ENCODE results near the gene GAS2.

The GAS2 gene

DNA sequence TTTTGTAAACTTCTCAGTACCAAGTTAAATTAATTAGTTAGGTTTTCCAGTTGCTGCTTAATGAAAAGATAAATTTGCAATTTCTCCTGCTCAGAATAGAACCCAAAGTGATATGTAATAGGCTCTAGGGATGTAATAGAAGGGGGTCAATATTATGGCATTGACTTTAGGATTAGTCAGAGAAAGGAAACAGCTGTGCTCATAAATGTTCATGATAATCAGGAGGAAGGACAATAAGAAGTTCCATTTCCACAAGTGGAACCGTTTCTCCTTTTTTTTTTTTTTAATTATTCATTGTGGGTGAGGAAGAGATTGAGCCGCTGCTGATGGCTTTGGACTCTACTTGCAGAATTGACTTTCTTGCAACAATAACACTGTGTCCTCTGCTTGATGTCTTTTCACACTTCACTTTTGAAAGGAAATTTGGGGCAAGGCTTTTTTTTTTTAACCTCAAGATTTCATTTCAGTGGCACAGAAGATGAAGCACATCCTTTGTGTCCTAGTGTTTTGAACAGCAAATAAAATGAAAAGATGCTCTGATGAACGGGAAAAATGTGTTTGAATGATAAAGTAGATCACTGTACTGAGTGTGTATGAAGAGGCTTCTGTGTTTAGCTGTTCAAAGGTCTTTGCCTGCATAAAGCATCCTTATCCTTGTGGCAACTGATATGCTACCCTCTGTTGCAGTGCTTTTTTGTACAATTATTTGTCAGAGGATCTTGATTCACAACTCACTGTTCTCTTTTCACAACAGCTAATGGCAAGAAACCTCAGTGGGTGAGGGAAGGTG is 62.4 kb downstream of the GAS2 start:
- no peak for DNase-seq

DNA sequence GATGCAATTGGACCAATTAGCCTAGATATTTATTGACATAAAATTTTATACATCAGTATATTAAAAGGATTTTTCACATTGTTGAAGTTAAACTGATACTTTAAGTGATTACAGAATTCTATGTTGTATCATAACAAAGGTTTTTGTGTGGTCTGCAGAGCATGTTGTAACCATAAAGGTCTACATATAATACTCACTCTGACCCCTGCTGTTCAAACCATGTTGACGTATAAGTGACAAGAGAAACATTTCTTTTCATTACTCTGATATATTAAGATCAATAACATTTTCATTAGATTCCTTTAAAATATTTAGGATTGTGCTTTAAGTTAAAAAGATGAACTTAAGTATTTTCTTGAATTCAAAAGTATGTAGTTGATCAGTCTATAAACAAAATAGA is 63.9 kb downstream of the GAS2 start:
- DNase-seq = peak in 1 of 2 donors; percentile 15

DNA sequence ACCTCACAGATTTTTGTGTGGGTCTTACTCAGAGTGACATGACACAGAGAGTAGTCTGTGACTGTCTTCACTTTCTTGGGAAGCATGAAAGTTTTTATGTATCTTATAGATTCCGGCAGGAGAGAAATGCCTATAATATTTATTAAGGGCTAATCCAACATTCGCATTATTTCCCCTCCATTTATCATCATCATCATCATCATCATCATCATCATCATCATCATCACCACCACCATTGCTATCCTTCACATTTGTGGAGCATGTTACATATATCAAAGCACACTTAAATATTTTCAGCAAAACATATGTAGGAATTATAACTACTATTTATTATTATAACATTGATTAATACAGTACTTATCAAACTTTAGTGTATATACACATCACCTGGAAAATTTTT is 66.2 kb downstream of the GAS2 start:
- no peak for DNase-seq

DNA sequence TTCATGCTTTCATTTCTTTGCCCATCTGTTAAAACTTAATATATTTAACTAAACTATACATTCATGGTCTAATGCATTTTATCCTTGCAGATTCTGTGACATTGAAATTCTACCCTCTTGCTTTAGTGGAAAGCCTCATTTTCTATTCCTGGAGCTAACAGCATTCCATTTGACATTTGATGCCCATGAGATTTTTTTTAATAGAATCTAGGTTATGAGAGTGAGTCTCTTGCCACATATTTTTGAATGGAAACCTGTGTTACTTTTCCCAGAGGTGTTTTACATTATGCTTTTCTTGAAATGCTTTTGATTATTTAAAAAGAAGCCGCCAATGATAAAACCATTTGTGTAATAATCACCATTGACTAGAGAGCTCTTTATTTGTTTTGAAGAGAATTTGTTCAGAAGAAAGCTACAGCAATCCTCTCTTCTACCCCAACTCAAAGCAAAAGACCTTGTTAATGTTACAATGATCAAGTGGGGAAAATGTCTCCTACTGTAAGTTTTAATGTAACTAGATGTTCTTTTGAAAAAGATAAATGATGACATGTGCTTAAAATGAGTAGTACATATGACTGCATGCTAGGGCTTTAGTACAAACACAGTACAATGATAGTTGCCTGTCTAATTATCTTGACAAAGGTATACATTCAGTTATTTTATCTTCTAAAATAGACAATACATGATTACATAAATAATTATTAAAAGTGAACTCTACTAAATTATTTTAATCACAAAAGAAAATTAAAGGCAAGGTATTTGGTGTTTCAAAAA is 67.3 kb downstream of the GAS2 start:
- no peak for DNase-seq

DNA sequence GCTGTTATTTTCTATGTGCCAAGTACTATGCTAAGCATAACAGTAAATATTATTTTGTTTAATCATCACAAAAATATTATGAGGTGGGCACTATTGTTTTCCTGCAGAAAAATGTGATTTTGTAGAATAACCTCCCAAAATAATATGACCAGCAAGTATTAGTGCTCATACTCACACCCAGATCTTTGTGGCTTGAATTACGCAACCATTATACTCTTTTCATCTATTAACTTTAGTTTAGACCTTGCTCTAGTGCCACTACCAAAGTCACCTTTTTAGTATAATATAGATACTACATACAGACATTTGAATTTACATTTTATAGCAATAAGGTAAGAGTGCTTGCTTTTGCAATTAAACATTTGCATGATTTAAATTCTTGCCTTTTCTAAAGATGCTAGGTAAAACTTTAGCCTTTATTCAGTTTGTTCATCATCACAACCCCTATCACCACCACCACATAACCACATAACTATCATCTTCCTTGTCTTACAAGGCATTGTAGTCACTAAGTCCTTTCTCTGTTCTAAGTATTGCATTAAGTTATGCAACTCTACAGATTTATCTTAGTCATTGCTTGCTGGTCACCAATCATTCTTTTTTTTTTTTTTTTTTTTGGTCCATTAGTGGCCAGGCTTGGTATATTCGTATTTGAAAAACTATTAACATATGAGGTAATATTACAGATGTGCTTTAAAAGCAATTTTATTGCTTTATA is 68.4 kb downstream of the GAS2 start:
- no peak for DNase-seq

DNA sequence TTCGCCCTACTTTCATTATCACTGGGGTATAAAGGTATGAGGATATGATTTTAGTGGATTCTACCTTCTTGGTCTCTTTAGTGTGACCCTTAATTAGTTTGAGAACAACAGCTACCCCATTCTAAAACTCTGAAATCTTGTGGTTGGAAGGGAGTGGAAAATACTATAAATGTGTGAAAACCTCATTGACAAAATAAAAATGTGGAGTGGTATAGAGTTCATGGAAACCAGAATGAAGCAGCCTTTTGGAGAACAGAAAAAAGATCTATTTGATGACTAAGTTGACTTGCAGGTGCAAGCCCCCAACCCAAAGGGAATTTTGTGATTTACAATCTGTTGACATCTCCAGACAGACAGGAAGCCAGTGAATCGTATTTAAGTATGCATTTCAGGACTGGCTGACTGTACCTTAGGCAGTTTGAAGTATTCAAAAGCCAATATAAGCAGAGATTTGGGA is 75.8 kb downstream of the GAS2 start:
- DNase-seq = no peak

DNA sequence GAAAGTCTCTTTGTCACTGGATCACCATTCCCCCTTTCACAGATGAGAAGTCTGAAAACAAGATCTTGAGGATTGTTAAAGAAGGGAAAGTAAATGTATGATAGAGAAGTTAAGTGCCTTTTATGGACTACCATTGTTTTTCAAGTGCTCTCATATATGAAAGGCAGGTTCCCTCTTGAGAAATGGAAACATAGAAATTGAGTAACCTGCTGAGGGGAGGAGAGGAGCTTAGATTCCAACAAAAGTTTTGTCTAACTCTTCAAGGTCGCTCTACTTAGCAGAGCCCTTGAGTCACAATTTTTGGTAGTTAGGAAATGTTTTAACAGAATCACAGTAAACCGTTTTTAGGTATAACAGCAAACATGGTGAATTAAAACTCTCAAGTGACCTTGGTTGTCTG is 83.1 kb downstream of the GAS2 start:
- DNase-seq = no peak

DNA sequence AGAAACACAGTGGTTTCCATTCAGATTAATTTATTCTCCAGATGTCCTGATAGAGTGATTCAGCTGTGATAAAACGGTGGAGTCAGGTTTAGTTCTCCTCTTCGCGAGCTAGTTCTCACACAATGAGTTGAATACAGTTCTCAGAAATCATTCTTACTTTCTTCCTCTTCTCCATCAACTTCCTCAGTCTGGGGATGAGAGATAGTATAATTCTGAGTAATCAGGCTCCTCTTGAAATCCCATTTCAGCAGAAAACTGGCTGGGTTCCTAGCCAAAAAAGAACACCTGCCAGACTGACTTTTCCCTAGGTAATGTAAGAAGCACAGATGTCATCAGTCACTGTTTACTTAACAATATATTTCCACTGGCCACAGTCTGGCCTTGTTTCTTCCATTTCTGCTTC is 86.5 kb downstream of the GAS2 start:
- no peak for DNase-seq

DNA sequence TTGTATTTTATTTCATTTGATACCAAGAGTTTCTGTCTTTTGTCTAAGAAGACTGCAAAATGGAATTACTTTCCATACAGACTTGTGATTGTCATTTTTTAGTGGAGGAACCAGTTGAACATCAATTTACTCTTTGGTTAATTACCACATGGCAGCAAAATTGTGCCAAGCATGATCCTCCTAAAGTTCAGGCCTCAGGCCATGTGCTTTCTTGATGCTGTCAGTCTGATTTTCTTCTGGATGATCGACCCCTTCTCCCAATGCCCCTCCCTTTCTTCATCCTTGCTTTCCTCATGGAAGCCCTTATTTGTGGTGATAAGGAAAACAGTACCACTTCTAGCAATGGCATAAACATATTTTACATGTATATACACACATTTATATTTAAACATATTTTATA is 87.0 kb downstream of the GAS2 start:
- no peak for DNase-seq

DNA sequence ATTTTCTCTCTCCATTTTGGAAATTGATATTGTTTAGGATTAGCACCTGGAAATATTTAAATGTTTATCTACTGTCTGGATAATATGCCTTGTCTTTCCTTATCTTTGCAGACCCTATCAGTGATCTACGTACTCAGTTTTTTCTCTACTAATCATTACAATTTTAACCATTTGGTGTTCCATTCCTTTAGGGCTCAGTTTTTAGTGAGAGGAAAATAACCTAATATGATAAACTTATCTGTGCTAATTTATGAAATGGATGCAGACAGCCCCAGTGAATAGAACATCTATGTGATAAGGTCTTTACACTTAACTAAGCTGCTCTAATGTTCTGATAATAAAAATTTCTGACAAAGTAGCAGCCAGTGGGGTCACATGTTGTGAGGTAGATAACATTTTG is 94.7 kb downstream of the GAS2 start:
- DNase-seq = no peak

DNA sequence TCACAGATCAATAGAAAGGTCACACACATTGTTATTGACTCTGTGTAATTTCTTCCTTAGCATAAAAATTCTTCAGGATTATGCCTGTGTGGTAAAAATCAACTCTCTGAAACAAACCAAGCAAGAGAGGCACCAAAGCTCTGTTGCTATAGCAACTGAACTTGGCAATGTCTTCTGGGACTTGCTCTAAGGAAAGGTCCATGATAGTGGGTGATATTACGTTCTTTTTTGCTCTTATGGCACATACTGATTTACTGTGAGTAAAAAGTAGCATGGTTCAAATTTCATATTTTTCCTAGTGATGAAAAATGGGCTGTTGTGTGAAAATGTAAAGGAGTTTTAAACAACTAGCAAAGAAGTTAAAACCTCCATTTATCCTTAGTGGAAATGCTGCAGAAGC is 96.8 kb downstream of the GAS2 start:
- DNase-seq = no peak

DNA sequence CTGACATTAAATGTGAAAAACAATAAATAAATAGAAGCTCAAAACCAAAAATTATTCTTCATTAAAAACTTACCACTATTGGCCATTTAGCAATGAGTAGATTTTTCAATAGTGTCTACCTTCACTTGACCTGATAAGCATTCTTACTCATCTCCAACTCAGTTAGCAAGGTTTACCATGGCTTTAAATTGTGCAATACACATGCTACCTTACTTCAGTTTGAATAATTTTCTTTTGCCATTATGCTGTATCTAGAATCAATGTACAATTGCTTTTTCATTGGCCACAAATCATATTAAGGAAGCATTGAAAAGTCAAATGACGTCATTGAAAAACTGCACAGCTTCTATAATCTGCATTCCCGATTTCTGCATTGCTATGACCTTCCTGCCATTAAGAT is 98.3 kb downstream of the GAS2 start:
- DNase-seq = no peak

DNA sequence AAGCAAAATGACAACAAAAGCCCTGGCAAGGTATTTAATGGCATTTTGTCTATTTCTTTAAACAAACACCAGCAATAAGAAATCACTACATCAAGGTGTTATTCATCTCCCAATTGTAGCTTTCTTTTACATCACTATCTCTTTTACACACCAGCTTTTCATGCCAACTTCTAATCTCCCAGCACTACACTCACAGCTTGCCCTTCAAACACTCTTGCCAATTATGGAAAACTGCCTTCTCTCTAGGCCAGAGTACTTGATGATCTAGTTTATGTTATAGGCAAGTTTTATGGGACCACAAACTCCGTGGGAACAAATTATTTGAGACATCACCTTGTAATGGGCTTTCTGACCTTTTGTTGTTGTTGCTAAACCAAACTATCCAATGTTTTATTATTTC is 101.9 kb downstream of the GAS2 start:
- no peak for DNase-seq

DNA sequence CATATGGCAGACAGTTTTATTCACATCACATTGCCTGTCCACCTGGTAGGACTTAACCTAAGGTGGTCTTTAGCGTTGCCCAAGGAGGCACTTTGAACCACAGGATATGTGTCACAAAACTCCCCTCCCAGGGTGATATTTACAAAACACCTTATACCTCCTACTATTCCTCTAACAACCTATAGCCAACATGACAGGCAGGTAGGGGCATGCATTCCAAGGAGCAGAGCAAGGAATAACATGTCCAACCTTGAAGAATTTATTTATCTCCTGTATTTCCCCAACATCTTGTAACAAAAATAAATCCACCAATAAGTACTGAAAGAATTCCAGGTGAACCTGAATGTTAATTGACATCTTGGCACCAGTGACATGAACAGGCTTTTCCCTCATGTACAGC is 102.7 kb downstream of the GAS2 start:
- DNase-seq = no peak

DNA sequence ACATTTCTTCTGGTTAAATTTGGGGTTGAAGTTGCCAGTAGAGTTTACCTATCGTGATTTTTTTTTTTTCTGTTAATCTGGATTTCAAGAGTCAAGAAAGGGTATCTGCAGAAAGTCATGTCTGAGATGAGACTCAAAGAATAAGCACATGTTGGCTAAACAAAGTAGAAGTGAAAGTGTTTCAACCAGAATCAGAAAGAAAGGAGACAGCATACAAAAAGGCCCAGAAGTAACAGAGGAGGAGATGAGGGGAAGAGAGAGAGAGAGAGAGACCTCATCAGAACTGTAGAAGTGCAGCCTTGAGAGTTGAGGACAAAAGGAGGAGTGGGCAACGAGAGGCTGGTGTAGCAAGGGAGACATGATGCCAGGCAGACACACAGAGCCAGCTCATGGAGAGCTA is 108.3 kb downstream of the GAS2 start:
- no peak for DNase-seq

DNA sequence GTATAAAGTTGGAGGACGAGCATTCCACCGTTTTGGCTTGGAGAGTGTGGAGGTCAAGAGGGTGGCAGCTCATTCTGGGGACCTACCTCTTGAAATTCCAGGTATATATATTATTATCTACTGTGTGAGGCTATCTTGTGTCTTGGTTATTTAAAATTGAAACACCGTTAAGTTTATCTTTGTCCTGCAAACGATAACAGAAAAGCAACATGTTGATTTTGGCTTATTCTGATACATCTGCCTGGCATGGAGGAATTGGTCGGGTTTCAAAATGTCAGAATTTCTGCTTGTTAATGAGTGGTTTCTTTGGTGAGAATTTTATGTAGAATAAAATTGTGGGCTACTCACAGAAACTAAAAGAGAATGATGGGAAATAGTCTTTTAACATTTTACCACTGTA is 108.8 kb downstream of the GAS2 start:
- no peak for DNase-seq

DNA sequence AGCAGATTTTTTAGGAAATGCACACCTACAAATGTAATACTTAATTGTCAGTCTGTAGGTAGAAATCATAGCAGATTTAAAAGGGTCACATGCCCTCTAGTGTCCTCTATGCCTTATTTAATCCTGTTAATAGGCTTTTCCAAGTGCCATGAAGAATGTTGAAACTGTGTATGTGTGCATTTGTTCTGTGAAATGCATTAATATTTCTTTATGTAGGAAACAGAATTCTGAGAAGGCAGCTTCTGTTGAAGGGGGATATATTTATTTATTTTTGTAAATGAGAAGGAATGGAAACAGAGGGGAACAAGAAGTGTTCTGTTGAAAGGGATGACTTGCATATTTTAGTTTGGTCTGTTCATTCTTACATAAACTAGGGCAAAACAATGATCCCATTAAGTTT is 112.2 kb downstream of the GAS2 start:
- DNase-seq = no peak

DNA sequence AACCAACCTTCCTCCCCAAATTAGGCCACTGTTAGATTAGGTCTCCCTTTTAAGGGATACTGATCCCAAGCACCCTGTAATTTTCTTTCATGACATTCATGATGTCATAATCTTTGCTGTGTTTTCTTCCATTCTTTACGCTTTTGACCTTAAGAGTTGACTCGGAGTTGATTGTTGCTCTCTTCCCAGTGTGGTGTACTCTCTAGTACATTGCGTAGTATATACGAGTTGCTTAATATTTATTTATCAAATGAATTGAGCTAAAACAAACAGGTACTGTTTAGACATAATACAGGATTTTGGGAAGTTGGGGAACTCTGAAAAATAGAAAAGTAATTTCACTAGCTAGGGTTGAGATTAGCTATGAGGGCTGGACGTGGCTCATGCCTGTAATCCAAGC is 113.4 kb downstream of the GAS2 start:
- no peak for DNase-seq

DNA sequence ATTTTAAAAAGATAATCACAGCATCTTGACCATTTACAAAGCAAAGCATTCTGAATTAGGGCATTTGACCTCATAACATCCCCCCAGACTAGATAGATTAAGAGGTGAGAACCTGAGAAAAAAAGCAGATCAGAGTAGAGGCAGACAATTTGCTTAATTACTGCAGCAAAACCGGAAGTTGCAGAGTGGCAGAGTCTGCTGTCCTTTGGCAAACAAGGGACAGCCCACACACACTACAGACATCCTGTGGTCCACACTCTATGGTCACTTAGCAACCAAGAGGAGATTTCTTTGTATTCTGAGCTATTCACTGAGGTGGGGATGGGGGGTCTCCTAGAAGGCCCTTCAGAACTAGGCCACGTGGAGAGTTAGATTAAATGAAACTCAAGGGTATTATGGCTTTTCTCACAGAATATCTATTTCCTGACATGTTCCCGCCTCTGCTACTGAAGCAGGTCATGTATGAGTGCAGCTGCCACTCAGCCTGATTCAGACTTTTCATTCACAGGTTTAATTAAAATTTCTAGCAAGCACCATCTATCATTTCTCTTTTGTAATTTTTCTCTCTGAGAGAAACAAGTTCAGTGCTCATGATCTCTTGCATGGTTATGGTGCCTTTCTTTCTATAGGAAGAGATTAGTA is 114.7 kb downstream of the GAS2 start:
- DNase-seq = peak; percentile 0 to 1

DNA sequence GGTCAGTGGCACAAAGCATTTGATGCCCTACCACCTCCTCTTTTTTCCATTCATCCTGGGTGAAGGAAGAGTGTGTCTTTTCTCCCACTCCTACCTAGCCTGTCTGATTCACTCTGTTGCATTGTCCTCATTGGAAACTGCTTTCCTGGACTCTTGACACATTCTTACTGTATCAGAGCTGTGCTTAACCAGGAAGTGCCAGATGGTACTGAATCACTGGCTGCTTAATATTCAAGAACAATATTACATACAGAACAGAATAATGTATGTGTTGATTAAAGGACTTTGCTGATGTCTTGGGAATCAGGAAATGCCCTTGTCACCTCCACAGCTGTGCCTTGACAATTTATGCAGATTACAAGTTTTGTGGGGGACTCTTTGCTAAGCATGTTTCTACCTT is 118.8 kb downstream of the GAS2 start:
- no peak for DNase-seq

DNA sequence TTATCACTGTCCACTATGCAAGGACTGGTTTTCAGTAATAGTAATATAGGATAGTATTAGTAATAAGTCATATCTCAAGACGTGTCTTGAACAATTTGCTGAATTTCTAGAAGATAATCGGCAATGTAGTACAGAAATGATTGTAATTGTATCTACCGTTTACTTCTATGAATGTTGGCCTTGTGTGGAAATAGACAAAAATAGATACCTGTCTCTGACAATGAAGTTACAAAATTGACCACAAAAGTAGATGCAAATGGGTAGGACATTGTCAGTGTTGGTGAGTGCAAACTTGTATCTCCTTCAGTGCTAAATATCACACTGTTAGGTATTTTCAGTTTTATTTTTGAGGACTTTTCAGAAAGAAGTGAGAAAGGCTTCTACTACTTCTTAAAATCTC is 120.1 kb downstream of the GAS2 start:
- DNase-seq = no peak

DNA sequence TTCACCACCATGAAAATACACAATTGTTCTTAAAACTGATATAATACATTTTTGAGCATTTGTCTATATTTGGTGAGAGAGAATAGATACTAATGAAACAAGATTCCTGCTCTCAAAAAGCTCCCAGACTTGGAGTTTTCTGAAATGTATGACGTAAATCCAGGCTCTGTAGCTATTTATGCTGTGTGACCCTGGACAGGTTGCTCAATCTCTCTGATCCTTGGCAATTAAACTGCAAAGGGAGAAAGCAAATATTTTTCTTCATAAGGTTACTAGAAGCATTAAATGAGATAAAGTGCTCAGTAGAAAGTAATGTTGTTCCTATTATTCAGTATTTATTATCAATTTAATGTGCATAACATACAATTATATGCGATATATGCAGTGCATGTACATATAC is 120.6 kb downstream of the GAS2 start:
- DNase-seq = no peak

DNA sequence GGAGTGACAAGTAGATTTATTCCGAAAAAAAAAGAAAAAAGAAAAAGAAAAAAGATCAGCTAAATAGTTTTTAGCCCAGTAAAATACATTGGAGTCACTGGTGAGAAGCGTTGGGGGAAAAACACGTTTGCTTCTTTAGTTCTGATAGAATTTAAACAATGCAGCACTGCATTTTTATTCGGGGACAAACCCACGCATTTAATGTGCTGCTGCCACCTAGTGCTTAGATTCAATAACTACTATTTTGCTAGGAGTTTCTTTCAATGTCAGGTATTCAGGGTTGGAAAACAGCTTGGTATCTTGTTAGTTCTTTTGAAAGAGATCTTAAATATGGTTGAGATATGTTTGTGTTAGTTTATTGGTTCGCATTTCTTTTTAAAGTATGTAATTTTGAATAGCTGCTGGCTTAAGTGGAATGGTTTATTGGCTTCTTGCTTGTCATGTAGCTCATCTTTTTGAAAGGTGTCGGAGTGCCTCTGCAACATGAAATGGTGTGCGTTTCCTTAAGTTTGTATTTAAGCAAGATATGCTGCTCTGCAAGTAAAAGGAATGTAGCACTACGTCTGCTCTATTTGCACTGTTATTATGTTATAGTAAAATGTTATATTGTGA is 121.2 kb downstream of the GAS2 start:
- peak; percentile 13 to 42 for DNase-seq

All from CD4-positive, alpha-beta T cell treated with Interleukin-1 beta for 1 hour (primary cell).